ENCODE results near the gene MS4A2.

MS4A2 gene

GRCh38 chr11:60056349-60056969, 32.0 kb upstream of the MS4A2 start, which contains the start of gene MS4A3:
TSS of gene MS4A3 (plus strand) at chr11:60056665. CDS start at chr11:60061161, 4,496 bp downstream.
- Histone ChIP-seq H3K79me2 (ENCODE audit: insufficient read depth, low read length) (no peaks in the 10 kb centered on the region), H3K36me3 (ENCODE audit: insufficient read depth, low read length) (no peaks in the 10 kb centered on the region), H2AFZ (ENCODE audit: low read length) (no peak within 1 kb of the TSS), H3K9me3 (ENCODE audit: insufficient read depth, low read depth, low read length) (0 out of 2 replicates have a peak, but pooled peaks cover 3% of the 10 kb centered on the region), H4K20me1 (ENCODE audit: insufficient read depth, low read length, poor library complexity, severe bottlenecking) (no peaks in the 10 kb centered on the region), H3K4me2 (ENCODE audit: low read depth, low read length, poor library complexity, severe bottlenecking) (no peak within 1 kb of the TSS), H3K9me2 (replicated peaks; ENCODE audit: low read depth, low read length) (no peaks in the 10 kb centered on the region), H3K27me3 (ENCODE audit: insufficient read depth, low read length, poor library complexity, severe bottlenecking) (no peaks in the 10 kb centered on the region), H3K4me1 (ENCODE audit: insufficient read depth, low read length, poor library complexity, severe bottlenecking) (no peaks in the 10 kb centered on the region), H3K9ac (ENCODE audit: low read depth, low read length, poor library complexity, severe bottlenecking) (no peak within 1 kb of the TSS), H3F3A (ENCODE audit: low read depth) (no peaks in the 10 kb centered on the region), H3K4me3 (ENCODE audit: low read length, poor library complexity, severe bottlenecking) (no peak within 1 kb of the TSS)
- TF ChIP-seq EZH2phosphoT487 (IDR thresholded peaks at IDR 0.05; ENCODE audit: borderline replicate concordance) = no peak
- no peak for TF ChIP-seq CTCF (conservative IDR thresholded peaks at IDR 0.05; ENCODE audit: low read length)

GRCh38 chr11:60059052-60059451, 29.4 kb upstream of the MS4A2 start:
- Histone ChIP-seq H3K4me1 (ENCODE audit: insufficient read depth, low read length, poor library complexity, severe bottlenecking) (no peaks in the 10 kb centered on the region), H2AFZ (ENCODE audit: low read length) (no peak overlapping the region), H3K9ac (ENCODE audit: low read depth, low read length, poor library complexity, severe bottlenecking) (no peak overlapping the region), H3K27me3 (ENCODE audit: insufficient read depth, low read length, poor library complexity, severe bottlenecking) (no peaks in the 10 kb centered on the region), H3K36me3 (ENCODE audit: insufficient read depth, low read length) (no peaks in the 10 kb centered on the region), H3K4me3 (ENCODE audit: low read length, poor library complexity, severe bottlenecking) (no peak overlapping the region), H3K9me3 (ENCODE audit: insufficient read depth, low read depth, low read length) (no peaks in the 10 kb centered on the region), H3F3A (ENCODE audit: low read depth) (no peaks in the 10 kb centered on the region), H3K79me2 (ENCODE audit: insufficient read depth, low read length) (no peaks in the 10 kb centered on the region), H3K4me2 (ENCODE audit: low read depth, low read length, poor library complexity, severe bottlenecking) (no peak overlapping the region), H3K9me2 (replicated peaks; ENCODE audit: low read depth, low read length) (no peaks in the 10 kb centered on the region), H4K20me1 (ENCODE audit: insufficient read depth, low read length, poor library complexity, severe bottlenecking) (no peaks in the 10 kb centered on the region)
- no peak for TF ChIP-seq EZH2phosphoT487 (IDR thresholded peaks at IDR 0.05; ENCODE audit: borderline replicate concordance)
- no peak for TF ChIP-seq CTCF (conservative IDR thresholded peaks at IDR 0.05; ENCODE audit: low read length)

- Histone ChIP-seq H3K4me3 (ENCODE audit: low read length, poor library complexity, severe bottlenecking) (no peak overlapping the region), H4K20me1 (ENCODE audit: insufficient read depth, low read length, poor library complexity, severe bottlenecking) (no peaks in the 10 kb centered on the region), H3F3A (ENCODE audit: low read depth) (no peaks in the 10 kb centered on the region), H2AFZ (ENCODE audit: low read length) (no peak overlapping the region), H3K9me2 (replicated peaks; ENCODE audit: low read depth, low read length) (no peaks in the 10 kb centered on the region), H3K27me3 (ENCODE audit: insufficient read depth, low read length, poor library complexity, severe bottlenecking) (no peaks in the 10 kb centered on the region), H3K4me1 (ENCODE audit: insufficient read depth, low read length, poor library complexity, severe bottlenecking) (no peaks in the 10 kb centered on the region), H3K4me2 (ENCODE audit: low read depth, low read length, poor library complexity, severe bottlenecking) (no peak overlapping the region), H3K79me2 (ENCODE audit: insufficient read depth, low read length) (no peaks in the 10 kb centered on the region), H3K9ac (ENCODE audit: low read depth, low read length, poor library complexity, severe bottlenecking) (no peak overlapping the region), H3K9me3 (ENCODE audit: insufficient read depth, low read depth, low read length) (no peaks in the 10 kb centered on the region), H3K36me3 (ENCODE audit: insufficient read depth, low read length) (no peaks in the 10 kb centered on the region)
- TF ChIP-seq CTCF (conservative IDR thresholded peaks at IDR 0.05; ENCODE audit: low read length) (no peak), EZH2phosphoT487 (IDR thresholded peaks at IDR 0.05; ENCODE audit: borderline replicate concordance) (no peak)
These were observed 28.8 kb upstream of the MS4A2 start for GRCh38 chr11:60059521-60060240.
